ENCODE results near the gene IL1R1. TPM values are rescaled to one million over a fixed set of nuclear protein-coding genes. Genes with fewer than 3 reads are reported as not detected.

Gene IL1R1
- total RNA-seq, 1 donor from 2014 or later: 1.7 TPM

- H3K36me3 ChIP-seq: no peaks in the 10 kb centered on the region
- TF ChIP-seq CTCF (IDR thresholded peaks at IDR 0.05) (no peak), EZH2 (IDR thresholded peaks at IDR 0.05) (no peak), EZH2phosphoT487 (IDR thresholded peaks at IDR 0.05) (no peak)
- peaks cover 26% of the 10 kb centered on the region for H3K27me3 Mint-ChIP-seq (ENCODE audit: insufficient read depth, low read depth)
- no peak overlapping the region for H3K27ac Mint-ChIP-seq
- H3K4me3 ChIP-seq: no peak overlapping the region
- H3K79me2 ChIP-seq (ENCODE audit: low read depth): no peaks in the 10 kb centered on the region
- no peak for DNase-seq (ENCODE audit: low spot score)
- peaks cover 38% of the 10 kb centered on the region for H3K9me3 Mint-ChIP-seq
- H3K4me1 ChIP-seq: peaks cover 4% of the 10 kb centered on the region
- no peak overlapping the region for H3K9ac ChIP-seq
- peaks cover 5% of the 10 kb centered on the region for H3F3A ChIP-seq (ENCODE audit: low read depth)
- no peaks in the 10 kb centered on the region for H4K20me1 ChIP-seq (ENCODE audit: low read depth)
- no peak overlapping the region for H3K4me3 Mint-ChIP-seq
- H3K36me3 Mint-ChIP-seq: no peaks in the 10 kb centered on the region
- H3K4me1 Mint-ChIP-seq: peaks cover 9% of the 10 kb centered on the region
- no peak overlapping the region for H2AFZ ChIP-seq (replicated peaks)
- peaks cover 37% of the 10 kb centered on the region for H3K27me3 ChIP-seq
- H3K9me3 ChIP-seq (ENCODE audit: low read depth): no peaks in the 10 kb centered on the region
- H3K4me2 ChIP-seq: no peak overlapping the region
- no peak overlapping the region for H3K27ac ChIP-seq
These were observed 2.6 kb downstream of the IL1R1 start for GRCh38 chr2:102145107-102145506.

- H3K9ac ChIP-seq: no peak overlapping the region
- no peak overlapping the region for H3K27ac Mint-ChIP-seq
These were observed 3.4 kb downstream of the IL1R1 start for GRCh38 chr2:102145934-102146333.

GRCh38 chr2:102147935-102148334 is 5.4 kb downstream of the IL1R1 start:
- H3K4me3 ChIP-seq: no peak overlapping the region
- no peaks in the 10 kb centered on the region for H3K9me3 ChIP-seq (ENCODE audit: low read depth)
- H3K9ac ChIP-seq: no peak overlapping the region
- DNase-seq (ENCODE audit: low spot score): no peak
- TF ChIP-seq EZH2phosphoT487 (IDR thresholded peaks at IDR 0.05): no peak
- no peak for TF ChIP-seq EZH2 (IDR thresholded peaks at IDR 0.05)
- TF ChIP-seq CTCF (IDR thresholded peaks at IDR 0.05): no peak
- H3K36me3 ChIP-seq: no peaks in the 10 kb centered on the region
- H3K36me3 Mint-ChIP-seq: no peaks in the 10 kb centered on the region
- H3K4me1 Mint-ChIP-seq: peaks cover 3% of the 10 kb centered on the region
- H3K27me3 ChIP-seq: peaks cover 11% of the 10 kb centered on the region
- no peaks in the 10 kb centered on the region for H4K20me1 ChIP-seq (ENCODE audit: low read depth)
- H3K4me3 Mint-ChIP-seq: no peak overlapping the region
- H3K4me2 ChIP-seq: no peak overlapping the region
- no peak overlapping the region for H3K27ac ChIP-seq
- H3K79me2 ChIP-seq (ENCODE audit: low read depth): no peaks in the 10 kb centered on the region
- peaks cover 14% of the 10 kb centered on the region for H3K27me3 Mint-ChIP-seq (ENCODE audit: insufficient read depth, low read depth)
- H3K9me3 Mint-ChIP-seq: peaks cover 43% of the 10 kb centered on the region
- no peak overlapping the region for H3K27ac Mint-ChIP-seq
- no peaks in the 10 kb centered on the region for H3K4me1 ChIP-seq
- no peaks in the 10 kb centered on the region for H3F3A ChIP-seq (ENCODE audit: low read depth)
- H2AFZ ChIP-seq (replicated peaks): no peak overlapping the region

More at GRCh38 chr2:102145934-102146333, 3.4 kb downstream of the IL1R1 start:
- Mint-ChIP-seq H3K27me3 (ENCODE audit: insufficient read depth, low read depth) (peaks cover 21% of the 10 kb centered on the region), H3K4me1 (peaks cover 9% of the 10 kb centered on the region), H3K36me3 (no peaks in the 10 kb centered on the region), H3K4me3 (no peak overlapping the region), H3K9me3 (peaks cover 42% of the 10 kb centered on the region)
- Histone ChIP-seq H3K4me1 (peaks cover 4% of the 10 kb centered on the region), H3K4me2 (no peak overlapping the region), H3K27ac (no peak overlapping the region), H4K20me1 (ENCODE audit: low read depth) (no peaks in the 10 kb centered on the region), H2AFZ (replicated peaks) (no peak overlapping the region), H3K27me3 (peaks cover 30% of the 10 kb centered on the region), H3K79me2 (ENCODE audit: low read depth) (no peaks in the 10 kb centered on the region), H3F3A (ENCODE audit: low read depth) (peaks cover 5% of the 10 kb centered on the region), H3K4me3 (no peak overlapping the region), H3K9me3 (ENCODE audit: low read depth) (no peaks in the 10 kb centered on the region), H3K36me3 (no peaks in the 10 kb centered on the region)
- no peak for DNase-seq (ENCODE audit: low spot score)
- no peak for TF ChIP-seq EZH2phosphoT487 (IDR thresholded peaks at IDR 0.05)
- no peak for TF ChIP-seq CTCF (IDR thresholded peaks at IDR 0.05)
- no peak for TF ChIP-seq EZH2 (IDR thresholded peaks at IDR 0.05)
